Myocyte (in vitro differentiated cells): ENCODE results near the gene CFAP210. TPM values are rescaled to one million over a fixed set of nuclear protein-coding genes. Genes with fewer than 3 reads are reported as not detected.
A peak's percentile ranks its signal among the peaks of the same experiment; 100 is the strongest.
"Not testable (repeated sequence)": the region's sequence is repeated elsewhere in the genome, so short reads cannot be mapped to it uniquely, and the experiment has no call there.

Source experiments
- DNase-seq: peaks from one replicate; pipeline ENCODE4 v3.0.0-alpha.2; 2012; ENCODE audit warnings: low read depth
- total RNA-seq: library from RNA; depleted of rRNA; stranded (reverse); fragments of >200 nt; gene quantifications from 2 replicates; pipeline ENCODE4 v1.2.3, GENCODE V29; 2014

The CFAP210 gene
- total RNA-seq, 1 donor from 2014 or later = not detected

DNA sequence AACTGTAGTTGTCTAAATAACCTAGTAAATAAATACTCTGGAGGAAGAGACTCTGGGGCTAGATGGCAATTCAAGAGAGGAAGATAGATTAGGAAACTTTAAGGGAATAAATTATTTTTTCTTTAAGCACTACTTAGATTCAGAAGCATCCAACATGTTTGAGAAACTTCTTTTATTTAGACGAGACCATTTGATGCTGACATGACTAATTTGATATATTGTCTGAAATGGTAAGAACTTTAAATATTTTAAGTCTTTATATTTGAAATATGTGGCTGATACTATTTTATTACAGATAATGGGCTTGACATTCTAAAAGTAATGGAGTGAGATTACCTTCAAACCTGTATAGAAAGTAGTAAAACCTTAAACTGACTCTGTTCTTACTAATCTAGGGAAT, 73.7 kb downstream of the CFAP210 start:
- DNase-seq = no peak

DNA sequence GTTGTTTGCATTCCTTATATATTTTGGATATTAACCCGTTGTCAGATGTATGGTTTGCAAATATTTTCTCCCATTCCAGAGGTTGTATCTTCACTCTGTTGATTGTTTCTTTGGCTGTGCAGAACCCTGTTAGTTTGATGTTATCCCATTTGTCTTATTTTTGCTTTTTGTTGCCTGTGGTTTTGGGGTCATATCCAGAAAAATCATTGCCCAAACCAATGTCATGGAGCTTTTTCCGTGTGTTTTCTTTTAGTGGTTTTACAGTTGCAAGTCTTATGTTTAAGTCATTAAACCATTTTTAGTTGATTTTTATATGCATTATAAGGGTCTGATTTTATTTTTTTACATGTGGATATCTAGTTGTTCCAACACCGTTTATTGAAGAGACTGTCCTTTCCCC, 74.3 kb downstream of the CFAP210 start:
- peak; percentile 25 for DNase-seq

DNA sequence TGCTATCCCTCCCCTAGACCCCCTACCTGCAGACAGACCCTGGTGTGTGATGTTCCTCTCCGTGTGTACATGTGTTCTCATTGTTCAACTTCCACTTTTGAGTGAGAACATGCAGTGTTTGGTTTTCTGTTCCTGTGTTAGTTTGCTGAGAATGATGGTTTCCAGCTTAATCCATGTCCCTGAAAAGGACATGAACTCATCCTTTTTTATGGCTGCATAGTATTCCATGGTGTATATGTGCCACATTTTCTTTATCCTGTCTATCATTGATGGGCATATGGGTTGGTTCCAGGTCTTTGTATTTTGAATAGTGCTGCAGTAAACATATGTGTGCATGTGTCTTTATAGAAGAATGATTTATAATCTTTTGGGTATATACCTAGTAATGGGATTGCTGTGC, 78.2 kb downstream of the CFAP210 start:
- DNase-seq = not testable (repeated sequence)

DNA sequence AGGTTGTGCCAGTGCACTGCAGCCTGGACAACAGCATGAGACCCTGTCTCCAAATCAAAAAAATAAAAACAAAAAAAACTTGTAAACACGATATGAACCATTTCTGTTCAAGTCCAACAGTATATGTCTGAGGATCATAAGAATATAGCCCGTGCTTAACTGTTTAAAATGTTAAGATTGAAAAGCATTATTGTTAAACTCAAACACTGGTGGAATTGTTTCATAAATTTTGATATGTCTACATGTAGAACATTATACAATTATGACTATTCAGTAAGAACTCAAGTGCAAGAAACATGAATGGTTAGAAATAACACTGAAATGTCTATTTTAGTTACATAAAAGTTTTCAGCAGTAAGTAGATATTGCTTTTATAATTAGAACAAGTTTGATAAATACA, 80.3 kb downstream of the CFAP210 start:
- DNase-seq = no peak

DNA sequence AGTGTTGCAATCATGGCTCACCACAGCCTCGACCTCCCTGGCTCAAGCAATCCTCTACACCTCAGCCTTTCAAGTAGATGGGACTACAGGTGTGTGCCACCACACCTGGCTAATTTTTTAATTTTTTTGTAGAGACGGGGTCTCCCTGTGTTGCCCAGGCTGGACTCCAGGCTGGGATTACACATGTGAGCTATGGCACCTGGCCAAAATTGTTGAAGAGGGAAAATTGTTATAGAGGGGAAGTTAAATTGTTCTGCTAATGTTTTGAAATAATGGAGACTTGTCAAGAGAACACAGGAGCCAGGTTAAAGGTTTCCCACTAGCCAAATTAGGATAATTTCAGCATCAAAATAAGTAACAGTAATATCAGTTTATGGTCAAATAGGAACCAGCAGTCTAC, 84.9 kb downstream of the CFAP210 start:
- DNase-seq = no peak

DNA sequence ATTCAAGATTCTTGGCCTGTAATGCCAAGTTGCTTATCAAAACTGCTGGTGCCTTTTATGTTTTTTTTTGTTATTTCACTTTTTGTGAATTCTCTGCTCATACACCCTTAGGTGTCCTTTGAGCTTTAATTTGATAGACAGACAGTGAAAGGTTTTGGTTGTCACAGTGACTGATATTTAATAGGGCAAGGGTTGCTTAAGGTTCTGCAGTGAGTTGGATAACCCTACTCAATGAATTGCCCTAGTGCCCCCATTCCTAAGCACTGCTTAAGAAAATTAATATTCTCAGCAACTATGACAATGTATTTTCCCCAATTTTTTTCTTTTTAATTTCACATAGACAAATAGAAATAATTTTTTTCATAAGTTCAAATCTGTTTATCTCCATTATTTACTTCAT, 94.6 kb downstream of the CFAP210 start:
- DNase-seq = no peak

DNA sequence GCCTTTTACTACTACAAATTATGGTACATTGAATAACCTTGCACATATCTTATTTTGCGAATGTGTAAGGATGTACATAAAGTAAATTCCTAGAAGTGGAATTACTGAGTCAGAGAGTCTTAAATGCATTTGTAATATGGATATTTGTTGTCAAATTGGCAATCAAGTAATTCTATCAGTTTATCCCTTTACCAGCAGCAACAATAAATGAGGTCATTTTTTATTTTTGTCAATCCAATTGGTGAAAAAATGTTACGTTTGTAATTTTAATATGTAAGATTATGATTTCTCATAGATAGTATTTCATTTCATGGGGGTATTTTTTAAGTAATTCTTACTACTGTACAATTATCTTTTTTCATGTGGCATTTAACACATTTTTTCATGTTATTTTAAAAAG, 95.2 kb downstream of the CFAP210 start:
- DNase-seq = no peak

DNA sequence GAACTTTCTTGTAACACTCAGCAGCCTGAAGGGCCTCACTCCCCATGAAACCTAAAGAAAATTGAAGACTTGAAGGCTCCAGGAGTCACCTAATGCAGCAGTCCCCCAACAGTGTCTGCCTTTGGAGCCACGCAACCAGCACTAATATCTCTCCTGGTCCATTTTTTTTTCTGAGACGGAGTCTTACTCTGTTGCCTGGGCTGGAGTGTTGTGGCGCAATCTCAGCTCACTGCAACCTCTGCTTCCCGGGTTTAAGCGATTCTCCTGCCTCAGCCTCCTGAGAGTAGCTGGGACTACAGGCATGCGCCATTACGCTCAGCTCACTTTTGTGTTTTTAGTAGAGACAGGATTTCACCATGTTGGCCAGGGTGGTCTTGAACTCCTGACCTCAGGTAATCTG, 97.7 kb downstream of the CFAP210 start:
- DNase-seq = not testable (repeated sequence)

Other genes with a start within 250 kb of the CFAP210 start
- 4.4 and 5.8 TPM in 2 replicates for gene BBS5, start 214.9 kb downstream of the CFAP210 start, total RNA-seq
- gene KLHL41, start 184.7 kb downstream of the CFAP210 start, total RNA-seq = 1,702 and 1,869 TPM in 2 replicates
- gene FASTKD1, start 120.5 kb downstream of the CFAP210 start, total RNA-seq = 24.8 and 31.1 TPM in 2 replicates
- 36.2 and 38.5 TPM in 2 replicates for gene PPIG, start 110.1 kb downstream of the CFAP210 start, total RNA-seq
- gene PHOSPHO2, start 64 bp upstream of the CFAP210 start, total RNA-seq = 4.5 and 4.8 TPM in 2 replicates
- 6.0 and 6.1 TPM in 2 replicates for gene KLHL23, start 39.4 kb upstream of the CFAP210 start, total RNA-seq
- 115 and 134 TPM in 2 replicates for gene SSB, start 104.5 kb upstream of the CFAP210 start, total RNA-seq
- 48.2 and 51.4 TPM in 2 replicates for gene METTL5, start 130.5 kb upstream of the CFAP210 start, total RNA-seq
- 59.6 and 61.0 TPM in 2 replicates for gene UBR3, start 133.0 kb upstream of the CFAP210 start, total RNA-seq